Stomach smooth muscle (tissue), 2 donors: Measurements from ENCODE around the gene CCR9.

Experiments used
- H3K27ac ChIP-seq: one replicate; pipeline ENCODE4 v1.7.0; 2013; ENCODE audit warnings: mild to moderate bottlenecking, low read length, inconsistent platforms
- H3K27me3 ChIP-seq, 2 donors: one replicate each; pipeline ENCODE4 v1.7.0; 2013; ENCODE audit warnings: low read length in 2 of 2; ENCODE audit not compliant: insufficient read depth in 2 of 2, control insufficient read depth in 1 of 2
- H3K36me3 ChIP-seq, 2 donors: one replicate each; pipeline ENCODE4 v1.7.0; 2013; ENCODE audit warnings: low read length in 2 of 2; ENCODE audit not compliant: control insufficient read depth in 2 of 2, insufficient read depth in 2 of 2
- H3K4me1 ChIP-seq: one replicate; pipeline ENCODE4 v1.7.0; 2013; ENCODE audit warnings: low read length; ENCODE audit not compliant: control insufficient read depth, insufficient read depth
- H3K4me3 ChIP-seq, 2 donors: one replicate each; pipeline ENCODE4 v1.7.0; 2013; ENCODE audit warnings: low read length in 2 of 2
- H3K9ac ChIP-seq, 2 donors: one replicate each; pipeline ENCODE4 v1.7.0; 2013; ENCODE audit warnings: low read length in 2 of 2, mild to moderate bottlenecking in 1 of 2
- H3K9me3 ChIP-seq, 2 donors: one replicate each; pipeline ENCODE4 v1.7.0; 2013; ENCODE audit warnings: low read length in 2 of 2; ENCODE audit not compliant: control insufficient read depth in 2 of 2
- donor health status: healthy.
- donor health status: Pancreatic carcinoma.

Gene CCR9

GRCh38 chr3:45858809-45859543 is 27.4 kb upstream of the CCR9 start:
- Histone ChIP-seq H3K27me3 (no peaks in the 10 kb centered on the region), H3K9me3 (peaks cover 4 to 6% of the 10 kb centered on the region in 2 donors), H3K27ac (no peak overlapping the region), H3K4me1 (no peaks in the 10 kb centered on the region), H3K36me3 (peaks cover 0 to 4% of the 10 kb centered on the region in 2 donors), H3K9ac (no peak overlapping the region), H3K4me3 (no peak overlapping the region)

GRCh38 chr3:45860481-45860880 is 25.9 kb upstream of the CCR9 start:
- Histone ChIP-seq H3K36me3 (peaks cover 0 to 4% of the 10 kb centered on the region in 2 donors), H3K27ac (no peak overlapping the region), H3K27me3 (no peaks in the 10 kb centered on the region), H3K9ac (no peak overlapping the region), H3K4me3 (no peak overlapping the region), H3K4me1 (no peaks in the 10 kb centered on the region), H3K9me3 (peaks cover 4 to 6% of the 10 kb centered on the region in 2 donors)

- Histone ChIP-seq H3K4me1 (no peaks in the 10 kb centered on the region), H3K9ac (no peak overlapping the region), H3K9me3 (peaks cover 4 to 6% of the 10 kb centered on the region in 2 donors), H3K27ac (no peak overlapping the region), H3K36me3 (peaks cover 0 to 4% of the 10 kb centered on the region in 2 donors), H3K27me3 (no peaks in the 10 kb centered on the region), H3K4me3 (no peak overlapping the region)
These were observed 25.2 kb upstream of the CCR9 start for GRCh38 chr3:45861043-45861719.

- Histone ChIP-seq H3K9ac (no peak overlapping the region), H3K27ac (no peak overlapping the region), H3K36me3 (peaks cover 0 to 4% of the 10 kb centered on the region in 2 donors), H3K9me3 (peaks cover 4 to 6% of the 10 kb centered on the region in 2 donors), H3K4me1 (no peaks in the 10 kb centered on the region), H3K4me3 (no peak overlapping the region), H3K27me3 (no peaks in the 10 kb centered on the region)
These were observed 21.4 kb upstream of the CCR9 start for GRCh38 chr3:45864760-45865519.

- no peak overlapping the region for H3K27ac ChIP-seq
- H3K9me3 ChIP-seq: peaks cover 4 to 6% of the 10 kb centered on the region in 2 donors
- no peak overlapping the region for H3K9ac ChIP-seq
- H3K27me3 ChIP-seq: no peaks in the 10 kb centered on the region
- no peaks in the 10 kb centered on the region for H3K4me1 ChIP-seq
- H3K4me3 ChIP-seq: no peak overlapping the region
- peaks cover 0 to 4% of the 10 kb centered on the region in 2 donors for H3K36me3 ChIP-seq
These were observed 20.8 kb upstream of the CCR9 start for GRCh38 chr3:45865563-45865962.

GRCh38 chr3:45868213-45868612 is 18.1 kb upstream of the CCR9 start:
- Histone ChIP-seq H3K27ac (no peak overlapping the region), H3K9me3 (peaks cover 4 to 5% of the 10 kb centered on the region in 2 donors), H3K4me3 (no peak overlapping the region), H3K9ac (no peak overlapping the region), H3K27me3 (no peaks in the 10 kb centered on the region), H3K4me1 (no peaks in the 10 kb centered on the region), H3K36me3 (peaks cover 0 to 3% of the 10 kb centered on the region in 2 donors)

- Histone ChIP-seq H3K9me3 (peaks cover 0 to under 1% of the 10 kb centered on the region in 2 donors), H3K27ac (no peak overlapping the region), H3K4me3 (no peak overlapping the region)
These were observed 17.7 kb upstream of the CCR9 start for GRCh38 chr3:45868650-45869049.

GRCh38 chr3:45869638-45870037 is 16.7 kb upstream of the CCR9 start:
- no peaks in the 10 kb centered on the region for H3K4me1 ChIP-seq
- no peak overlapping the region for H3K4me3 ChIP-seq
- no peaks in the 10 kb centered on the region for H3K36me3 ChIP-seq
- no peak overlapping the region for H3K9ac ChIP-seq
- no peak overlapping the region for H3K27ac ChIP-seq
- H3K9me3 ChIP-seq: no peaks in the 10 kb centered on the region
- no peaks in the 10 kb centered on the region for H3K27me3 ChIP-seq

More at GRCh38 chr3:45868650-45869049, 17.7 kb upstream of the CCR9 start:
- Histone ChIP-seq H3K9ac (no peak overlapping the region), H3K27me3 (no peaks in the 10 kb centered on the region), H3K36me3 (no peaks in the 10 kb centered on the region), H3K4me1 (no peaks in the 10 kb centered on the region)

GRCh38 chr3:45870099-45870498 is 16.2 kb upstream of the CCR9 start:
- Histone ChIP-seq H3K27ac (no peak overlapping the region), H3K9ac (no peak overlapping the region), H3K4me3 (no peak overlapping the region), H3K27me3 (no peaks in the 10 kb centered on the region), H3K4me1 (no peaks in the 10 kb centered on the region), H3K36me3 (no peaks in the 10 kb centered on the region), H3K9me3 (no peaks in the 10 kb centered on the region)

- Histone ChIP-seq H3K27ac (no peak overlapping the region), H3K27me3 (no peaks in the 10 kb centered on the region), H3K36me3 (no peaks in the 10 kb centered on the region), H3K9ac (no peak overlapping the region), H3K4me1 (no peaks in the 10 kb centered on the region), H3K4me3 (no peak overlapping the region), H3K9me3 (no peaks in the 10 kb centered on the region)
These were observed 14.6 kb upstream of the CCR9 start for GRCh38 chr3:45871780-45872179.
